Neural progenitor cell (in vitro differentiated cells): ENCODE data around the gene MEGF6. TPM values are rescaled to one million over a fixed set of nuclear protein-coding genes. Genes with fewer than 3 reads are reported as not detected.

Experiments used
- DNase-seq: peaks from one replicate; pipeline ENCODE4 v3.0.0-alpha.2; 2016; ENCODE audit warnings: low spot score
- H2AFZ ChIP-seq: fragments of 200-600 bp; sonication (generic); replicated peaks from 2 replicates; pipeline ENCODE4 v1.6.1; 2016; ENCODE audit warnings: antibody characterized with exemption
- H3F3A ChIP-seq: fragments of 200-600 bp; sonication (generic); 2 replicates; pipeline ENCODE4 v1.6.1; 2016; ENCODE audit warnings: antibody characterized with exemption, low read depth
- H3K27ac ChIP-seq: fragments of 200-600 bp; sonication (generic); 2 replicates; pipeline ENCODE4 v1.5.1; 2016; ENCODE audit warnings: mild to moderate bottlenecking
- H3K27me3 ChIP-seq: fragments of 200-600 bp; sonication (generic); 2 replicates; pipeline ENCODE4 v1.6.1; 2016; ENCODE audit warnings: mild to moderate bottlenecking, moderate library complexity
- H3K36me3 ChIP-seq: fragments of 200-600 bp; sonication (generic); 2 replicates; pipeline ENCODE4 v1.5.1; 2016
- H3K4me1 ChIP-seq: fragments of 200-600 bp; sonication (generic); 2 replicates; pipeline ENCODE4 v1.6.1; 2016; ENCODE audit warnings: mixed run types
- H3K4me2 ChIP-seq: fragments of 200-600 bp; sonication (generic); 2 replicates; pipeline ENCODE4 v1.6.1; 2016
- H3K4me3 ChIP-seq: fragments of 200-600 bp; sonication (generic); 2 replicates; pipeline ENCODE4 v1.5.1; 2016
- H3K79me2 ChIP-seq: fragments of 200-600 bp; sonication (generic); 2 replicates; pipeline ENCODE4 v1.6.1; 2016; ENCODE audit warnings: low read depth
- H3K9ac ChIP-seq: fragments of 200-600 bp; sonication (generic); 2 replicates; pipeline ENCODE4 v1.6.1; 2016
- H3K9me3 ChIP-seq: fragments of 200-600 bp; sonication (generic); 2 replicates; pipeline ENCODE4 v1.5.1; 2016; ENCODE audit warnings: low read depth
- H4K20me1 ChIP-seq: fragments of 200-600 bp; sonication (generic); 2 replicates; pipeline ENCODE4 v1.6.1; 2016; ENCODE audit warnings: low read depth
- H3K27ac Mint-ChIP-seq: 3 replicates; pipeline ENCODE4 v1.8.0; 2021; ENCODE audit warnings: mixed read lengths
- H3K27me3 Mint-ChIP-seq: 2 replicates; pipeline ENCODE4 v1.8.0; 2022; ENCODE audit warnings: low read depth, mild to moderate bottlenecking, inconsistent platforms, moderate library complexity, mixed read lengths; ENCODE audit not compliant: insufficient read depth
- H3K36me3 Mint-ChIP-seq: 3 replicates; pipeline ENCODE4 v1.8.0; 2021; ENCODE audit warnings: mixed read lengths
- H3K4me1 Mint-ChIP-seq: 3 replicates; pipeline ENCODE4 v1.8.0; 2021; ENCODE audit warnings: mixed read lengths
- H3K4me3 Mint-ChIP-seq: 3 replicates; pipeline ENCODE4 v1.8.0; 2021; ENCODE audit warnings: mild to moderate bottlenecking, moderate library complexity, mixed read lengths
- H3K9me3 Mint-ChIP-seq: 3 replicates; pipeline ENCODE4 v1.8.0; 2020; ENCODE audit warnings: mixed read lengths
- EZH2 ChIP-seq: fragments of 200-600 bp; sonication (generic); IDR thresholded peaks from 2 replicates; pipeline ENCODE4 v1.6.1; 2017; ENCODE audit warnings: antibody characterized with exemption, mild to moderate bottlenecking, moderate library complexity
- EZH2phosphoT487 ChIP-seq: fragments of 200-600 bp; sonication (generic); IDR thresholded peaks from 2 replicates; pipeline ENCODE4 v1.6.1; 2017; ENCODE audit warnings: antibody characterized with exemption
- total RNA-seq: library from RNA; depleted of rRNA; stranded (reverse); fragments of >200 nt; gene quantifications from 2 replicates; pipeline ENCODE4 v1.2.3, GENCODE V29; 2015; ENCODE audit warnings: low replicate concordance
- TF ChIP-seq, protein P1 (sequence below): fragments of 200-600 bp; sonication (generic); IDR thresholded peaks from 2 replicates; pipeline ENCODE4 v1.5.1; 2017; ENCODE audit warnings: antibody characterized with exemption, mild to moderate bottlenecking

MEGF6 gene
- total RNA-seq, 1 donor from 2014 or later: 1.7 TPM

DNA sequence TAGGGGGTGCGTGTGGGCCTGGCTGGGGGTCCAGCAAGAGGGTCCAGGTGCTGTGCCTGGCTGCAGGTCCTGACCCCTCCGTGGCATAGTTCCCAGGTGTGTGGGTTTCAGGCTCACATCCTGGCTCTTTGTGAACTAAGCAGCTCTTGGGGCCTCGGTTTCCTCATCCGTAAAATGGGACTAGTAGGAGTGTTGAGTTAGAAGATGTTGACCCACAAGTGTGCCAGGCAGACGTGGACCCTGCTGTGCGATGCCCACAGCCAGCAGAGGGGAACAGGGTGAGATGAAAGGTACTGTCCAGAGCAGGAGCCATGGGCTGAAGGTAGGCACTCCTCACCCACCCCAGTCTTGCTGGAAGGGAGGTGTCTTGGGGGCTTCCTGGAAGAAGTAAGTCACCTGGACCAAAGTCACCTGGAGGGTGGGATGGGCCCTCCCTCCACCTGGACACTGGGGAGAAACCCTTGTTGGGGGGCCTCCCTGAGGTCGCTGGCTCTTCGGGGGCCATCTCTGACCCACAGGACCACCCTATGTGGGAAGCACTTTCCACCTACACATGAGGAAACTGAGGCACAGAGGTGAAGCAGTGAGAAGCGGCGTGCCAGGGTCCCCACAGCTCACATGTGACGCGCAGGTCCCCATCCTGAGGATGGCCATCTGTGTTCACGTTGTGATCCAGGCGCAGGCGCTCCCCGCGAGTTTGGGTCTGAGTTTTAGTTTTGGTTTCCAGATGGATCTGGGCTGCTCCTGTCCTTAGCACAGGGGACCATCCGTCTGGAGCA, 155.4 kb downstream of the MEGF6 start:
- Histone ChIP-seq H3K79me2 (no peaks in the 10 kb centered on the region), H2AFZ (no peak overlapping the region), H4K20me1 (peaks cover 9% of the 10 kb centered on the region), H3K4me1 (peaks cover 13% of the 10 kb centered on the region), H3K4me3 (no peak overlapping the region), H3K9ac (no peak overlapping the region), H3F3A (peaks cover 23% of the 10 kb centered on the region), H3K4me2 (no peak overlapping the region), H3K27me3 (no peaks in the 10 kb centered on the region), H3K36me3 (no peaks in the 10 kb centered on the region), H3K9me3 (no peaks in the 10 kb centered on the region), H3K27ac (no peak overlapping the region)
- no peak for DNase-seq
- Mint-ChIP-seq H3K36me3 (no peaks in the 10 kb centered on the region), H3K4me1 (peaks cover 44% of the 10 kb centered on the region), H3K4me3 (peak overlapping the region; percentile 83), H3K27ac (no peak overlapping the region), H3K9me3 (no peaks in the 10 kb centered on the region), H3K27me3 (no peaks in the 10 kb centered on the region)
- TF ChIP-seq, protein P1, sequence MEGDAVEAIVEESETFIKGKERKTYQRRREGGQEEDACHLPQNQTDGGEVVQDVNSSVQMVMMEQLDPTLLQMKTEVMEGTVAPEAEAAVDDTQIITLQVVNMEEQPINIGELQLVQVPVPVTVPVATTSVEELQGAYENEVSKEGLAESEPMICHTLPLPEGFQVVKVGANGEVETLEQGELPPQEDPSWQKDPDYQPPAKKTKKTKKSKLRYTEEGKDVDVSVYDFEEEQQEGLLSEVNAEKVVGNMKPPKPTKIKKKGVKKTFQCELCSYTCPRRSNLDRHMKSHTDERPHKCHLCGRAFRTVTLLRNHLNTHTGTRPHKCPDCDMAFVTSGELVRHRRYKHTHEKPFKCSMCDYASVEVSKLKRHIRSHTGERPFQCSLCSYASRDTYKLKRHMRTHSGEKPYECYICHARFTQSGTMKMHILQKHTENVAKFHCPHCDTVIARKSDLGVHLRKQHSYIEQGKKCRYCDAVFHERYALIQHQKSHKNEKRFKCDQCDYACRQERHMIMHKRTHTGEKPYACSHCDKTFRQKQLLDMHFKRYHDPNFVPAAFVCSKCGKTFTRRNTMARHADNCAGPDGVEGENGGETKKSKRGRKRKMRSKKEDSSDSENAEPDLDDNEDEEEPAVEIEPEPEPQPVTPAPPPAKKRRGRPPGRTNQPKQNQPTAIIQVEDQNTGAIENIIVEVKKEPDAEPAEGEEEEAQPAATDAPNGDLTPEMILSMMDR: no peak
- TF ChIP-seq EZH2phosphoT487: no peak
- TF ChIP-seq EZH2: no peak

DNA sequence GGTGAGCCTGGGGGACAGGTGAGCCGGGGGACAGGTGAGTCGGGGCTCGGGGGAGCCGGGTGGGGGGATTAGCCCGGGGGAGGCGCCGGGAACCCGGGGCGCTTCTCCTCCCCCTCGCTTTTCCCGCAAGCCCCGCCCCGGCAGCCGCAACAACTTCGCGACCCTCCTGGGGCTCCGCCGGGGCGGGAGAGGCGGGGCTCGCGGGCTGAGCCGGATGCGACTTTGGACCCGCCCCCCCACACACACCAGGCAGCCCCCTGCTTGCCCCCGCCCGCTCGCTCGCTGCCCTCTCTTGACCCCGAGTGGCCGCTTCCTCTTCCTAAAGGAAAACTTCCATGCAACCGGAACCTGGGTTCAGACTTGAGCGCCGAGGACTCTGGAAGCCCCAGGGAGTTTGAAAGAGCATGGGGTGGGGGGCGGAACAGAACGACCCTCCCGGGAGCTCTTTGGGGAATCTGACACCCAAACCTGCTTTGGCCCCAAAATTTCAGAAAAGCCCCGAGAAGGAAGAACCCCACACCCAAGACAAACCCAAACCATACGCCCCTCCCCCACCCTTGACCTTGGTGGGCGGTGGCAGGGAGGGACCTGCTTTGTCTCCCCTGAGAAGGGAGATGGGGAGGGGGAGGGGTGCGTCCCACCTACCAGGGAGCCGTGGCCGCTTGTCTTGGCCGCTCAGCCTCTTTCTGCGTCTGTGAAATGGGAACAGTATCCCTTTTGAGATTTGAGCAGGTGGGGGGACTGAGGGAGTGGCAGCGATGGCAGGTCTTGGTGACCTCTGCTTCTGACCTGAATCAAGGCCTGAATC, 156.3 kb downstream of the MEGF6 start:
- H3K4me1 ChIP-seq: peaks cover 13% of the 10 kb centered on the region
- H2AFZ ChIP-seq: no peak overlapping the region
- no peaks in the 10 kb centered on the region for H3K9me3 ChIP-seq
- peak overlapping the region; percentile 80 for H3K4me2 ChIP-seq
- H3K79me2 ChIP-seq: no peaks in the 10 kb centered on the region
- no peak overlapping the region for H3K9ac ChIP-seq
- Mint-ChIP-seq H3K27me3 (no peaks in the 10 kb centered on the region), H3K4me1 (peaks cover 35% of the 10 kb centered on the region), H3K9me3 (no peaks in the 10 kb centered on the region), H3K4me3 (peak overlapping the region; percentile 83), H3K27ac (no peak overlapping the region), H3K36me3 (no peaks in the 10 kb centered on the region)
- peak; percentile 83 for DNase-seq
- peaks cover 23% of the 10 kb centered on the region for H3F3A ChIP-seq
- no peak for TF ChIP-seq EZH2phosphoT487
- TF ChIP-seq, protein P1: no peak
- no peak for TF ChIP-seq EZH2
- peak overlapping the region; percentile 61 for H3K4me3 ChIP-seq
- H3K27ac ChIP-seq: no peak overlapping the region
- H3K27me3 ChIP-seq: no peaks in the 10 kb centered on the region
- no peaks in the 10 kb centered on the region for H3K36me3 ChIP-seq
- H4K20me1 ChIP-seq: peaks cover 9% of the 10 kb centered on the region

DNA sequence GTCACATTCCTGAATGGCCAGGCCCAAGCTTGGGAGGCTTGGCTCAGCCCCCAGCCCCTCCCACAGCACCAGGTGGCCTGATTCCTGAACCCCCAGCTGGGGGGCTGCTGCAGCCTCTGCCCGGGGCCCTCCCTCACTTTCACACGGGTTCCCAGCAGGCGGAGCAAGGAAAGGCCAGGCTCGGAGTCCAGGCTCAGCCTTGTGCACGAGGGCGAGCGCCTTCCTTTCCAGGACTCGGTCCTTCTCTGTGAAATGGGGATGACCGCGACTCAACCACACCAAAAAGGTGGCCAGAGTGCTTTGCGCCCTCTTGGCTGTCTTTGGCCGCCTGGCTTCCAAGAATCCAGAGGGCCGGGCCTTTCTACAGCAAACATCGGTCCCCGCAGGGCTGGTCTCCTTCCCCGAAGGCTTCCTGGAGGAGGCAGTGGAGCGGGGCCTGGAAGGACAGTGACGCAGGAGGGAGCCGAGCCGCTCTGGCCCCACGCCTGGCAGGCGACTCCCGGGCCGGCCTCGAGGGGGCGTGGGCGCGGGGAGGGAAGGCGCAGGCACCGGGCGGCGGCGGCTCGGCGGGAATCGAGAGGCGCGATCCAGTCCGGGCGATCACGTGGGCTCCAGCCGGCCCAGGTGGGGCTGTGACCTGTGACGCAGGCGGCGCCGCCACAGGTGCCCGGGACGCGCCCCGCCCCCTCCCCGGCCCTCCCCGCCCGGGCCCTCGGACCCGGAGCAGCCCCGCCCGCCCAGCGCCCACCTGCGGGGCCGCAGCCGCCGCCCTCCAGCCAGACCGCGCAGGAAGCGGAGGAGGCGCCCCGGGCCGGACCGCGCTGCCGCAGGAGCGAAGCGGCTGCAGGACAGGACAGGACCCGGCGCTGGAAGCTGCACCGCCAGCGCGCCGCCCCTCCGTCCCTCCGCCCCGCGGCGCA, 157.2 kb downstream of the MEGF6 start, which contains the start of gene ARHGEF16:
ARHGEF16 (plus strand) TSS at position 775 of the 920 bp plus-strand sequence. CDS start 8,420 bp downstream, outside the sequence.
- Mint-ChIP-seq H3K27ac (no peak within 1 kb of the TSS), H3K27me3 (no peaks in the 10 kb centered on the region), H3K36me3 (no peaks in the 10 kb centered on the region), H3K4me3 (peak within 1 kb of the TSS; percentile 83), H3K9me3 (no peaks in the 10 kb centered on the region), H3K4me1 (peaks cover 27% of the 10 kb centered on the region)
- TF ChIP-seq, protein P1: peak; percentile 58
- TF ChIP-seq EZH2: no peak
- Histone ChIP-seq H3K27me3 (no peaks in the 10 kb centered on the region), H3K4me3 (peak within 1 kb of the TSS; percentile 61), H3K9ac (no peak within 1 kb of the TSS), H3K9me3 (no peaks in the 10 kb centered on the region), H3K4me2 (peak within 1 kb of the TSS; percentile 80), H3K36me3 (no peaks in the 10 kb centered on the region), H3K27ac (no peak within 1 kb of the TSS), H2AFZ (peak within 1 kb of the TSS; percentile 37), H3K79me2 (no peaks in the 10 kb centered on the region), H4K20me1 (peaks cover 9% of the 10 kb centered on the region), H3F3A (peaks cover 23% of the 10 kb centered on the region), H3K4me1 (peaks cover 13% of the 10 kb centered on the region)
- peak; percentile 91 for DNase-seq
